WTC11 (cell line): ENCODE data around the gene ITGA5. TPM values are rescaled to one million over a fixed set of nuclear protein-coding genes. Genes with fewer than 3 reads are reported as not detected.

Source experiments
- ATAC-seq: fragments of 200-7000 bp; cut with Tn5 transposase; 2 replicates; pipeline ENCODE4 v1.10.0; 2021; ENCODE audit warnings: mild to moderate bottlenecking, moderate library complexity
- CTCF ChIA-PET: fragments of 300-600 bp; sonication (Branson Sonifier 250); formaldehyde crosslinking; loops from one replicate; lab custom pipeline; 2021; ENCODE audit warnings: antibody characterized with exemption; lab: Charles Lee
- POLR2A ChIA-PET: fragments of 350-600 bp; sonication (Branson Sonifier 250); formaldehyde crosslinking; loops from one replicate; lab custom pipeline; 2021; ENCODE audit warnings: antibody characterized with exemption; lab: Charles Lee
- DNase-seq: peaks from one replicate; pipeline ENCODE4 v3.0.0; 2021; ENCODE audit warnings: low spot score
- H3K27ac Mint-ChIP-seq: 2 replicates; pipeline ENCODE4 v1.8.0; 2021; ENCODE audit warnings: mixed read lengths
- H3K27me3 Mint-ChIP-seq: 2 replicates; pipeline ENCODE4 v1.8.0; 2021; ENCODE audit warnings: low read depth, mild to moderate bottlenecking, moderate library complexity, mixed read lengths
- H3K36me3 Mint-ChIP-seq: 2 replicates; pipeline ENCODE4 v1.8.0; 2021; ENCODE audit warnings: mixed read lengths
- H3K4me1 Mint-ChIP-seq: 2 replicates; pipeline ENCODE4 v1.8.0; 2022; ENCODE audit warnings: mixed read lengths
- H3K4me3 Mint-ChIP-seq: 2 replicates; pipeline ENCODE4 v1.8.0; 2021; ENCODE audit warnings: mild to moderate bottlenecking, moderate library complexity, mixed read lengths
- H3K9me3 Mint-ChIP-seq: 2 replicates; pipeline ENCODE4 v1.8.0; 2021; ENCODE audit warnings: mixed read lengths
- AR ChIP-seq: fragments of 250-450 bp; sonication (Bioruptor Pico); IDR thresholded peaks from 2 replicates; pipeline ENCODE4 v1.9.0; 2021; ENCODE audit warnings: mild to moderate bottlenecking
- CREM ChIP-seq: sonication (generic); formaldehyde crosslinking; IDR thresholded peaks from 2 replicates; pipeline ENCODE4 v1.8.1; 2022; ENCODE audit warnings: mild to moderate bottlenecking, missing genetic modification reagents, moderate library complexity
- E2F1 ChIP-seq: sonication (generic); formaldehyde crosslinking; IDR thresholded peaks from 2 replicates; pipeline ENCODE4 v1.8.0; 2022; ENCODE audit warnings: mild to moderate bottlenecking, missing genetic modification reagents
- EMX1 ChIP-seq: fragments of 250-450 bp; sonication (Bioruptor Pico); IDR thresholded peaks from 2 replicates; pipeline ENCODE4 v1.8.0; 2021; ENCODE audit warnings: mild to moderate bottlenecking
- GRHL2 ChIP-seq: fragments of 250-450 bp; sonication (Bioruptor Pico); IDR thresholded peaks from 2 replicates; pipeline ENCODE4 v1.8.0; 2022; ENCODE audit warnings: mild to moderate bottlenecking, moderate library complexity; ENCODE audit not compliant: insufficient replicate concordance, severe bottlenecking
- HMGA2 ChIP-seq: fragments of 250-450 bp; sonication (Bioruptor Pico); IDR thresholded peaks from 2 replicates; pipeline ENCODE4 v1.4.0; 2021; ENCODE audit warnings: mild to moderate bottlenecking, moderate library complexity
- IRF2 ChIP-seq: sonication (generic); formaldehyde crosslinking; IDR thresholded peaks from 2 replicates; pipeline ENCODE4 v1.8.0; 2022; ENCODE audit warnings: low read depth, missing genetic modification reagents, borderline replicate concordance
- JAZF1 ChIP-seq: fragments of 250-450 bp; sonication (Bioruptor Pico); IDR thresholded peaks from 2 replicates; pipeline ENCODE4 v1.9.0; 2021; ENCODE audit warnings: moderate library complexity, mild to moderate bottlenecking, inconsistent platforms
- NFE2L1 ChIP-seq: sonication (generic); formaldehyde crosslinking; IDR thresholded peaks from 2 replicates; pipeline ENCODE4 v1.8.1; 2023; ENCODE audit warnings: missing genetic modification reagents
- NFYB ChIP-seq: sonication (generic); formaldehyde crosslinking; conservative IDR thresholded peaks from 2 replicates; pipeline ENCODE4 v1.8.0; 2022; ENCODE audit warnings: low read depth, missing genetic modification reagents
- PRRX2 ChIP-seq: fragments of 250-450 bp; sonication (Bioruptor Pico); IDR thresholded peaks from 2 replicates; pipeline ENCODE4 v1.8.0; 2021; ENCODE audit warnings: mild to moderate bottlenecking
- RORB ChIP-seq: fragments of 250-450 bp; sonication (Bioruptor Pico); IDR thresholded peaks from 2 replicates; pipeline ENCODE4 v1.9.0; 2021; ENCODE audit warnings: mild to moderate bottlenecking
- SMAD3 ChIP-seq: sonication (generic); formaldehyde crosslinking; IDR thresholded peaks from 2 replicates; pipeline ENCODE4 v1.8.0; 2022; ENCODE audit warnings: missing genetic modification reagents, mild to moderate bottlenecking, borderline replicate concordance
- ZMAT4 ChIP-seq: fragments of 250-450 bp; sonication (Bioruptor Pico); IDR thresholded peaks from 2 replicates; pipeline ENCODE4 v1.9.0; 2021; ENCODE audit warnings: mild to moderate bottlenecking
- total RNA-seq: library from RNA; stranded (reverse); gene quantifications from 3 replicates; pipeline ENCODE4 v1.2.3, GENCODE V29; 2021
- TF ChIP-seq, protein P1 (sequence below): sonication (generic); formaldehyde crosslinking; IDR thresholded peaks from 2 replicates; pipeline ENCODE4 v1.8.1; 2023; ENCODE audit warnings: mild to moderate bottlenecking, missing genetic modification reagents
- TF ChIP-seq, protein P2 (sequence below): sonication (generic); formaldehyde crosslinking; conservative IDR thresholded peaks from 2 replicates; pipeline ENCODE4 v1.8.1; 2022; ENCODE audit warnings: mild to moderate bottlenecking, missing genetic modification reagents
- TF ChIP-seq, protein P3 (sequence below): sonication (generic); formaldehyde crosslinking; conservative IDR thresholded peaks from 2 replicates; pipeline ENCODE4 v1.8.1; 2023; ENCODE audit warnings: mild to moderate bottlenecking, low read depth, missing genetic modification reagents, moderate library complexity
- TF ChIP-seq, protein P4 (sequence below): sonication (generic); formaldehyde crosslinking; IDR thresholded peaks from 2 replicates; pipeline ENCODE4 v1.8.1; 2022; ENCODE audit warnings: low read depth, missing genetic modification reagents, borderline replicate concordance
- TF ChIP-seq, protein P5 (sequence below): sonication (generic); formaldehyde crosslinking; IDR thresholded peaks from 2 replicates; pipeline ENCODE4 v1.8.1; 2023; ENCODE audit warnings: mild to moderate bottlenecking, missing genetic modification reagents, moderate library complexity

The ITGA5 gene
- total RNA-seq, 1 experiment from 2014 or later: 21.9 TPM

- TF ChIP-seq, protein P1, sequence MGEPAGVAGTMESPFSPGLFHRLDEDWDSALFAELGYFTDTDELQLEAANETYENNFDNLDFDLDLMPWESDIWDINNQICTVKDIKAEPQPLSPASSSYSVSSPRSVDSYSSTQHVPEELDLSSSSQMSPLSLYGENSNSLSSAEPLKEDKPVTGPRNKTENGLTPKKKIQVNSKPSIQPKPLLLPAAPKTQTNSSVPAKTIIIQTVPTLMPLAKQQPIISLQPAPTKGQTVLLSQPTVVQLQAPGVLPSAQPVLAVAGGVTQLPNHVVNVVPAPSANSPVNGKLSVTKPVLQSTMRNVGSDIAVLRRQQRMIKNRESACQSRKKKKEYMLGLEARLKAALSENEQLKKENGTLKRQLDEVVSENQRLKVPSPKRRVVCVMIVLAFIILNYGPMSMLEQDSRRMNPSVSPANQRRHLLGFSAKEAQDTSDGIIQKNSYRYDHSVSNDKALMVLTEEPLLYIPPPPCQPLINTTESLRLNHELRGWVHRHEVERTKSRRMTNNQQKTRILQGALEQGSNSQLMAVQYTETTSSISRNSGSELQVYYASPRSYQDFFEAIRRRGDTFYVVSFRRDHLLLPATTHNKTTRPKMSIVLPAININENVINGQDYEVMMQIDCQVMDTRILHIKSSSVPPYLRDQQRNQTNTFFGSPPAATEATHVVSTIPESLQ: no peak
These were observed 25.9 kb downstream of the ITGA5 start (continued) for GRCh38 chr12:54393207-54393609.

DNA sequence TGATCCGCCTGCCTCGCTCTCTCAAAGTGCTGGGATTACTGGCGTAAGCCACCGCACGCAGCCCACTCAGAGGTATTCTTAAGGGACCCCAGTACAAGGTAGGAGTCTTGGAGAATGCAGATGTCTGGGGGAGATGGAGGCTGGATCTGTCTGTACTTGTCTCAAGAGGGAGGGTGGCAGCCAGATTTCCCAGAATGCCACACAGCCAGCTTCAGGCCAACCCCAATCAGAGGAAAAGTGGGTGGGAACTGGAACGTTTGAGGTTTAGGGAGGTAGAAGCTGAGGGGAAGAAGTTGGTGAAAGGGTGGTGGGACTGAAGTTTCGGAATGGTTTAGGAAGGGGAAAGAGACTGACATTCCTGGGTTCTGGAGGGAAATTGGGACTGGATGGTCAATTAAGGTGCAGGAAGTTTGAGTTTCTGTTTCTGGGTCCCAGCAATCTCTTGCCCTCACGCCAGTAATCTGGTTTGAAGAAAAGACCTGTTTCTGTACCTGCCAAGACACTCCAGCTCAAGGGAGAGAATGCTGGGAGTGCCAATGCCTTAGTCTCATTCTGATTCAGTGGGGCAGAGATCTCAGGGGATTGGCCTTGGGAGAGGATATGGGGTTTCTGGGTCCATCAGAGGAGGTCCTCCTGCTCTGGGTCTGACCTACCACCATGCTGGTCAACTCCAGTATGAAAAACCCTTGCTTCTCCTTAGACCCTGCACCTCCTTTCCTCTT, 26.4 kb downstream of the ITGA5 start:
- no peak for TF ChIP-seq EMX1 (CRISPR knock-in tag)
- TF ChIP-seq RORB (CRISPR knock-in tag): no peak
- TF ChIP-seq, protein P2, sequence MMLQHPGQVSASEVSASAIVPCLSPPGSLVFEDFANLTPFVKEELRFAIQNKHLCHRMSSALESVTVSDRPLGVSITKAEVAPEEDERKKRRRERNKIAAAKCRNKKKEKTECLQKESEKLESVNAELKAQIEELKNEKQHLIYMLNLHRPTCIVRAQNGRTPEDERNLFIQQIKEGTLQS (CRISPR knock-in tag): no peak
- TF ChIP-seq E2F1 (CRISPR knock-in tag): no peak
- TF ChIP-seq JAZF1: no peak
- TF ChIP-seq AR (CRISPR knock-in tag): no peak
- no peak for TF ChIP-seq HMGA2 (CRISPR knock-in tag)
- TF ChIP-seq GRHL2: no peak
- no peak for TF ChIP-seq CREM (CRISPR knock-in tag)
- no peak for TF ChIP-seq ZMAT4
- Mint-ChIP-seq H3K9me3 (no peaks in the 10 kb centered on the region), H3K4me1 (peaks cover 51% of the 10 kb centered on the region), H3K27ac (no peak overlapping the region), H3K4me3 (peak overlapping the region; percentile 83; the same call in 1 of the 2 replicates), H3K36me3 (peaks cover 9% of the 10 kb centered on the region), H3K27me3 (peaks cover 19% of the 10 kb centered on the region)
- CTCF ChIA-PET: interaction anchor here (0.9 to 4.3 kb wide), 16 partner anchors 8 to 179 kb away, joined by 3 to 50 read pairs (median 5); partner anchors contain the start of genes COPZ1 and ZNF385A
- DNase-seq: no peak
- no peak for ATAC-seq
- POLR2A ChIA-PET: interaction anchor here (0.6 to 1.2 kb wide), 3 partner anchors 14 to 145 kb away, joined by 3 to 4 read pairs (median 3); no protein-coding TSS in a partner anchor

GRCh38 chr12:54390668-54391551, 28.2 kb downstream of the ITGA5 start:
- no peak overlapping the region for H3K27ac Mint-ChIP-seq
- peaks cover 68% of the 10 kb centered on the region for H3K4me1 Mint-ChIP-seq
- peaks cover 19% of the 10 kb centered on the region for H3K27me3 Mint-ChIP-seq
- ChIA-PET CTCF (interaction anchor here (0.5 to 4.3 kb wide), 19 partner anchors 9 to 1631 kb away, joined by 3 to 50 read pairs (median 4); partner anchors contain the start of genes COPZ1 and HOXC8), POLR2A (interaction anchor here (0.6 to 1.5 kb wide), 3 partner anchors 9 to 89 kb away, joined by 4 to 10 read pairs (median 6); no protein-coding TSS in a partner anchor)
- peak overlapping the region; percentile 83 for H3K4me3 Mint-ChIP-seq
- DNase-seq: peak; percentile 85
- H3K36me3 Mint-ChIP-seq: no peaks in the 10 kb centered on the region
- no peaks in the 10 kb centered on the region for H3K9me3 Mint-ChIP-seq
- ATAC-seq: peak; percentile 69
- TF ChIP-seq, protein P3, sequence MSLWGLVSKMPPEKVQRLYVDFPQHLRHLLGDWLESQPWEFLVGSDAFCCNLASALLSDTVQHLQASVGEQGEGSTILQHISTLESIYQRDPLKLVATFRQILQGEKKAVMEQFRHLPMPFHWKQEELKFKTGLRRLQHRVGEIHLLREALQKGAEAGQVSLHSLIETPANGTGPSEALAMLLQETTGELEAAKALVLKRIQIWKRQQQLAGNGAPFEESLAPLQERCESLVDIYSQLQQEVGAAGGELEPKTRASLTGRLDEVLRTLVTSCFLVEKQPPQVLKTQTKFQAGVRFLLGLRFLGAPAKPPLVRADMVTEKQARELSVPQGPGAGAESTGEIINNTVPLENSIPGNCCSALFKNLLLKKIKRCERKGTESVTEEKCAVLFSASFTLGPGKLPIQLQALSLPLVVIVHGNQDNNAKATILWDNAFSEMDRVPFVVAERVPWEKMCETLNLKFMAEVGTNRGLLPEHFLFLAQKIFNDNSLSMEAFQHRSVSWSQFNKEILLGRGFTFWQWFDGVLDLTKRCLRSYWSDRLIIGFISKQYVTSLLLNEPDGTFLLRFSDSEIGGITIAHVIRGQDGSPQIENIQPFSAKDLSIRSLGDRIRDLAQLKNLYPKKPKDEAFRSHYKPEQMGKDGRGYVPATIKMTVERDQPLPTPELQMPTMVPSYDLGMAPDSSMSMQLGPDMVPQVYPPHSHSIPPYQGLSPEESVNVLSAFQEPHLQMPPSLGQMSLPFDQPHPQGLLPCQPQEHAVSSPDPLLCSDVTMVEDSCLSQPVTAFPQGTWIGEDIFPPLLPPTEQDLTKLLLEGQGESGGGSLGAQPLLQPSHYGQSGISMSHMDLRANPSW (CRISPR knock-in tag): no peak
- no peak for TF ChIP-seq NFE2L1 (CRISPR knock-in tag)
- TF ChIP-seq, protein P4, sequence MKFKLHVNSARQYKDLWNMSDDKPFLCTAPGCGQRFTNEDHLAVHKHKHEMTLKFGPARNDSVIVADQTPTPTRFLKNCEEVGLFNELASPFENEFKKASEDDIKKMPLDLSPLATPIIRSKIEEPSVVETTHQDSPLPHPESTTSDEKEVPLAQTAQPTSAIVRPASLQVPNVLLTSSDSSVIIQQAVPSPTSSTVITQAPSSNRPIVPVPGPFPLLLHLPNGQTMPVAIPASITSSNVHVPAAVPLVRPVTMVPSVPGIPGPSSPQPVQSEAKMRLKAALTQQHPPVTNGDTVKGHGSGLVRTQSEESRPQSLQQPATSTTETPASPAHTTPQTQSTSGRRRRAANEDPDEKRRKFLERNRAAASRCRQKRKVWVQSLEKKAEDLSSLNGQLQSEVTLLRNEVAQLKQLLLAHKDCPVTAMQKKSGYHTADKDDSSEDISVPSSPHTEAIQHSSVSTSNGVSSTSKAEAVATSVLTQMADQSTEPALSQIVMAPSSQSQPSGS (CRISPR knock-in tag): no peak
- no peak for TF ChIP-seq PRRX2 (CRISPR knock-in tag)
- no peak for TF ChIP-seq NFYB (CRISPR knock-in tag)
- TF ChIP-seq SMAD3 (CRISPR knock-in tag): no peak
- TF ChIP-seq, protein P5, sequence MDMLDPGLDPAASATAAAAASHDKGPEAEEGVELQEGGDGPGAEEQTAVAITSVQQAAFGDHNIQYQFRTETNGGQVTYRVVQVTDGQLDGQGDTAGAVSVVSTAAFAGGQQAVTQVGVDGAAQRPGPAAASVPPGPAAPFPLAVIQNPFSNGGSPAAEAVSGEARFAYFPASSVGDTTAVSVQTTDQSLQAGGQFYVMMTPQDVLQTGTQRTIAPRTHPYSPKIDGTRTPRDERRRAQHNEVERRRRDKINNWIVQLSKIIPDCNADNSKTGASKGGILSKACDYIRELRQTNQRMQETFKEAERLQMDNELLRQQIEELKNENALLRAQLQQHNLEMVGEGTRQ: no peak
- TF ChIP-seq IRF2 (CRISPR knock-in tag): no peak
